Activated T-helper 1 cell treated with anti-CD3 and anti-CD28 coated beads, Interleukin-12 subunit alpha, Interleukin-12 subunit beta, Interleukin-2, Interleukin-4 antibody, amounts not matched to agents 30 ng/mL and 10 ng/mL and 1 ng/mL, durations not matched to agents 14 hours and 24 hours and 36 hours (primary cell): ENCODE results near the gene HSPA1A. TPM values are rescaled to one million over a fixed set of nuclear protein-coding genes. Genes with fewer than 3 reads are reported as not detected.
"Not testable (repeated sequence)": the region's sequence is repeated elsewhere in the genome, so short reads cannot be mapped to it uniquely, and the experiment has no call there.

Experiments used
- DNase-seq: peaks from one replicate; pipeline ENCODE4 v3.0.0; 2021; ENCODE audit warnings: low spot score
- H3K27ac Mint-ChIP-seq: one replicate; pipeline ENCODE4 v1.8.0; 2021; ENCODE audit warnings: mild to moderate bottlenecking, mixed read lengths
- H3K27me3 Mint-ChIP-seq: one replicate; pipeline ENCODE4 v1.8.0; 2022; ENCODE audit warnings: mild to moderate bottlenecking, moderate library complexity, mixed read lengths; ENCODE audit not compliant: insufficient read depth
- H3K36me3 Mint-ChIP-seq: one replicate; pipeline ENCODE4 v1.8.0; 2021; ENCODE audit warnings: low read depth, mixed read lengths
- H3K4me1 Mint-ChIP-seq: one replicate; pipeline ENCODE4 v1.8.0; 2021; ENCODE audit warnings: low read depth, mixed read lengths
- H3K4me3 Mint-ChIP-seq: one replicate; pipeline ENCODE4 v1.8.0; 2021; ENCODE audit warnings: mild to moderate bottlenecking, moderate library complexity, mixed read lengths
- H3K9me3 Mint-ChIP-seq: one replicate; pipeline ENCODE4 v1.8.0; 2021; ENCODE audit warnings: mixed read lengths
- intact Hi-C: fragments of 100-400 bp; cut with micrococcal nuclease; formaldehyde crosslinking; loops from one replicate; pipeline ENCODE4 v1.15.1; 2024
- total RNA-seq: library from RNA; stranded (reverse); gene quantifications from 2 replicates; pipeline ENCODE4 v1.2.3, GENCODE V29; 2022

The HSPA1A gene
- total RNA-seq, 1 donor from 2014 or later: 173 TPM

- Mint-ChIP-seq H3K9me3 (no peaks in the 10 kb centered on the region), H3K4me1 (peaks cover 22% of the 10 kb centered on the region), H3K36me3 (peaks cover 29% of the 10 kb centered on the region), H3K27me3 (no peaks in the 10 kb centered on the region), H3K27ac (no peak overlapping the region), H3K4me3 (no peak overlapping the region)
- DNase-seq: no peak
- intact Hi-C loops: no loop called here
Observed at GRCh38 chr6:31791324-31792089, 23.8 kb upstream of the HSPA1A start.

- H3K27ac Mint-ChIP-seq: no peak overlapping the region
- no peaks in the 10 kb centered on the region for H3K9me3 Mint-ChIP-seq
- peaks cover 25% of the 10 kb centered on the region for H3K4me1 Mint-ChIP-seq
- H3K27me3 Mint-ChIP-seq: no peaks in the 10 kb centered on the region
- intact Hi-C loops: no loop called here
- no peak for DNase-seq
- H3K36me3 Mint-ChIP-seq: peaks cover 31% of the 10 kb centered on the region
- no peak overlapping the region for H3K4me3 Mint-ChIP-seq
Observed at GRCh38 chr6:31792090-31792374, 23.3 kb upstream of the HSPA1A start.

- Mint-ChIP-seq H3K4me3 (peak overlapping the region; percentile 86), H3K27me3 (no peaks in the 10 kb centered on the region), H3K4me1 (peaks cover 33% of the 10 kb centered on the region), H3K9me3 (no peaks in the 10 kb centered on the region), H3K27ac (no peak overlapping the region), H3K36me3 (peaks cover 35% of the 10 kb centered on the region)
- intact Hi-C loops: no loop called here
- DNase-seq: no peak
Observed at GRCh38 chr6:31792761-31793171, 22.6 kb upstream of the HSPA1A start.

GRCh38 chr6:31793927-31794245 is 21.5 kb upstream of the HSPA1A start:
- not testable (repeated sequence) for H3K9me3 Mint-ChIP-seq, H3K27me3 Mint-ChIP-seq, DNase-seq
- intact Hi-C loops: loop anchor here (2.0 kb wide), 1 partner anchor 41 kb away; no protein-coding TSS in a partner anchor
- Mint-ChIP-seq H3K27ac (peak overlapping the region; percentile 24), H3K36me3 (peaks cover 39% of the 10 kb centered on the region), H3K4me3 (peak overlapping the region; percentile 86), H3K4me1 (peaks cover 40% of the 10 kb centered on the region)

GRCh38 chr6:31794294-31794865 is 21.0 kb upstream of the HSPA1A start:
- H3K27ac Mint-ChIP-seq: peak overlapping the region; percentile 78
- DNase-seq: no peak
- peaks cover 40% of the 10 kb centered on the region for H3K4me1 Mint-ChIP-seq
- intact Hi-C loops: loop anchor here (2.0 kb wide), 1 partner anchor 40 kb away; no protein-coding TSS in a partner anchor
- peaks cover 35% of the 10 kb centered on the region for H3K36me3 Mint-ChIP-seq
- H3K27me3 Mint-ChIP-seq: no peaks in the 10 kb centered on the region
- no peaks in the 10 kb centered on the region for H3K9me3 Mint-ChIP-seq
- H3K4me3 Mint-ChIP-seq: peak overlapping the region; percentile 86

- peaks cover 31% of the 10 kb centered on the region for H3K36me3 Mint-ChIP-seq
- peak overlapping the region; percentile 86 for H3K4me3 Mint-ChIP-seq
- no peak for DNase-seq
- H3K9me3 Mint-ChIP-seq: no peaks in the 10 kb centered on the region
- intact Hi-C loops: loop anchor here (1.0 to 2.0 kb wide), 5 partner anchors 18 to 92 kb away; partner anchors contain the start of genes ABHD16A and VWA7
- no peaks in the 10 kb centered on the region for H3K27me3 Mint-ChIP-seq
- peak overlapping the region; percentile 96 for H3K27ac Mint-ChIP-seq
- H3K4me1 Mint-ChIP-seq: peaks cover 40% of the 10 kb centered on the region
Observed at GRCh38 chr6:31794866-31795615, 20.3 kb upstream of the HSPA1A start.

GRCh38 chr6:31795616-31796298 is 19.6 kb upstream of the HSPA1A start, which contains the start of gene VARS1:
Gene VARS1, minus strand, starts transcription at chr6:31795752. Its CDS starts 535 bp downstream, at chr6:31795217.
- H3K9me3 Mint-ChIP-seq: no peaks in the 10 kb centered on the region
- intact Hi-C loops: loop anchor here (1.0 to 2.0 kb wide), 8 partner anchors 11 to 92 kb away; partner anchors contain the start of genes ABHD16A, HSPA1B, LSM2 and VWA7
- peak within 1 kb of the TSS; percentile 86 for H3K4me3 Mint-ChIP-seq
- peak; percentile 84 for DNase-seq
- no peaks in the 10 kb centered on the region for H3K27me3 Mint-ChIP-seq
- peaks cover 36% of the 10 kb centered on the region for H3K4me1 Mint-ChIP-seq
- peak within 1 kb of the TSS; percentile 96 for H3K27ac Mint-ChIP-seq
- peaks cover 28% of the 10 kb centered on the region for H3K36me3 Mint-ChIP-seq

- Mint-ChIP-seq H3K27me3 (no peaks in the 10 kb centered on the region), H3K9me3 (no peaks in the 10 kb centered on the region), H3K4me1 (peaks cover 30% of the 10 kb centered on the region), H3K4me3 (peak overlapping the region; percentile 54), H3K27ac (peak overlapping the region; percentile 77), H3K36me3 (peaks cover 29% of the 10 kb centered on the region)
- intact Hi-C loops: loop anchor here (1.0 to 2.0 kb wide), 3 partner anchors 9 to 30 kb away; partner anchors contain the start of genes HSPA1B and LSM2
- DNase-seq: no peak
Observed at GRCh38 chr6:31796993-31797385, 18.4 kb upstream of the HSPA1A start.

- Mint-ChIP-seq H3K27ac (peak overlapping the region; percentile 77), H3K4me3 (peak overlapping the region; percentile 54), H3K36me3 (peaks cover 29% of the 10 kb centered on the region), H3K9me3 (no peaks in the 10 kb centered on the region), H3K27me3 (no peaks in the 10 kb centered on the region), H3K4me1 (peaks cover 30% of the 10 kb centered on the region)
- DNase-seq: peak; percentile 40
- intact Hi-C loops: loop anchor here (2.0 kb wide), 1 partner anchor 15 kb away; no protein-coding TSS in a partner anchor
Observed at GRCh38 chr6:31797588-31797987, 17.8 kb upstream of the HSPA1A start.

GRCh38 chr6:31799781-31800180 is 15.6 kb upstream of the HSPA1A start:
- Mint-ChIP-seq H3K9me3 (no peaks in the 10 kb centered on the region), H3K27me3 (no peaks in the 10 kb centered on the region), H3K36me3 (peaks cover 25% of the 10 kb centered on the region), H3K27ac (no peak overlapping the region), H3K4me3 (no peak overlapping the region), H3K4me1 (peaks cover 24% of the 10 kb centered on the region)
- intact Hi-C loops: no loop called here
- DNase-seq: no peak

- Mint-ChIP-seq H3K27ac (peak overlapping the region; percentile 6), H3K4me1 (peaks cover 32% of the 10 kb centered on the region), H3K36me3 (peaks cover 22% of the 10 kb centered on the region)
- intact Hi-C loops, H3K4me3 Mint-ChIP-seq, H3K27me3 Mint-ChIP-seq, DNase-seq, H3K9me3 Mint-ChIP-seq: not testable (repeated sequence)
Observed at GRCh38 chr6:31801031-31801927, 14.1 kb upstream of the HSPA1A start.
